ENCODE measurements around the gene MCC.
"Not testable (repeated sequence)": the region's sequence is repeated elsewhere in the genome, so short reads cannot be mapped to it uniquely, and the experiment has no call there.

DNA sequence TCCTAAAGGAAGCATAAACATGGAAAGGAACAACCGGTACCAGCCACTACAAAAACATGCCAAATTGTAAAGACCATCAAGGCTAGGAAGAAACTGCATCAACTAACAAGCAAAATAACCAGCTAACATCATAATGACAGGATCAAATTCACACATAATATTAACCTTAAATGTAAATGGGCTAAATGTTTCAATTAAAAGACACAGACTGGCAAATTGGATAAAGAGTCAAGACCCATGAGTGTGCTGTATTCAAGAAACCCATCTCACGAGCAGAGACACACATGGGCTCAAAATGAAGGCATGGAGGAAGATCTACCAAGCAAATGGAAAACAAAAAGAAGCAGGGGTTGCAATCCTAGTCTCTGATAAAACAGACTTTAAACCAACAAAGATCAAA, 411.6 kb downstream of the MCC start:
- TF ChIP-seq, protein P1, sequence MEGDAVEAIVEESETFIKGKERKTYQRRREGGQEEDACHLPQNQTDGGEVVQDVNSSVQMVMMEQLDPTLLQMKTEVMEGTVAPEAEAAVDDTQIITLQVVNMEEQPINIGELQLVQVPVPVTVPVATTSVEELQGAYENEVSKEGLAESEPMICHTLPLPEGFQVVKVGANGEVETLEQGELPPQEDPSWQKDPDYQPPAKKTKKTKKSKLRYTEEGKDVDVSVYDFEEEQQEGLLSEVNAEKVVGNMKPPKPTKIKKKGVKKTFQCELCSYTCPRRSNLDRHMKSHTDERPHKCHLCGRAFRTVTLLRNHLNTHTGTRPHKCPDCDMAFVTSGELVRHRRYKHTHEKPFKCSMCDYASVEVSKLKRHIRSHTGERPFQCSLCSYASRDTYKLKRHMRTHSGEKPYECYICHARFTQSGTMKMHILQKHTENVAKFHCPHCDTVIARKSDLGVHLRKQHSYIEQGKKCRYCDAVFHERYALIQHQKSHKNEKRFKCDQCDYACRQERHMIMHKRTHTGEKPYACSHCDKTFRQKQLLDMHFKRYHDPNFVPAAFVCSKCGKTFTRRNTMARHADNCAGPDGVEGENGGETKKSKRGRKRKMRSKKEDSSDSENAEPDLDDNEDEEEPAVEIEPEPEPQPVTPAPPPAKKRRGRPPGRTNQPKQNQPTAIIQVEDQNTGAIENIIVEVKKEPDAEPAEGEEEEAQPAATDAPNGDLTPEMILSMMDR (IDR thresholded peaks at IDR 0.05; ENCODE audit: insufficient read depth, low read depth, low read length) = not testable (repeated sequence)
- not testable (repeated sequence) for TF ChIP-seq EZH2 (IDR thresholded peaks at IDR 0.05; ENCODE audit: insufficient read depth, low read length)
